CD14-positive monocyte (primary cell): Measurements from ENCODE around the gene PTPRN2. TPM values are rescaled to one million over a fixed set of nuclear protein-coding genes. Genes with fewer than 3 reads are reported as not detected.

ENCODE experiments used
- DNase-seq, 3 donors: peaks; one replicate each; pipeline ENCODE4 v3.0.0-alpha.2; 2011 to 2022
- H2AFZ ChIP-seq: 2 replicates; pipeline ENCODE4 v1.6.0; 2012; ENCODE audit warnings: mild to moderate bottlenecking, low read depth, low read length, inconsistent platforms; ENCODE audit not compliant: insufficient read depth, poor library complexity, severe bottlenecking
- H3K27ac ChIP-seq, 2 donors: 1 replicate in 1 of 2; 2 replicates in 1 of 2; pipeline ENCODE4 v1.5.1; 2012 to 2013; ENCODE audit warnings: low read length in 2 of 2, control low read depth in 1 of 2, inconsistent platforms in 1 of 2, low read depth in 1 of 2, mild to moderate bottlenecking in 1 of 2
- H3K27me3 ChIP-seq, 2 donors: one replicate each; pipeline versions ENCODE4 v1.6.0 to v1.6.1; 2011 to 2013; ENCODE audit warnings: low read length in 2 of 2; ENCODE audit not compliant: control insufficient read depth in 2 of 2, insufficient read depth in 2 of 2
- H3K36me3 ChIP-seq, 2 donors: replicated peaks in 1 of 2; 1 replicate in 1 of 2; 2 replicates in 1 of 2; pipeline versions ENCODE4 v1.5.1 to v1.6.1; 2012 to 2013; ENCODE audit warnings: low read length in 2 of 2, control low read depth in 1 of 2, inconsistent platforms in 1 of 2, mild to moderate bottlenecking in 1 of 2; ENCODE audit not compliant: insufficient read depth in 2 of 2, control insufficient read depth in 1 of 2
- H3K4me1 ChIP-seq, 2 donors: 1 replicate in 1 of 2; 2 replicates in 1 of 2; pipeline versions ENCODE4 v1.5.1 to v1.6.1; 2012 to 2013; ENCODE audit warnings: low read length in 2 of 2, control low read depth in 1 of 2, inconsistent platforms in 1 of 2, mild to moderate bottlenecking in 1 of 2, moderate library complexity in 1 of 2; ENCODE audit not compliant: insufficient read depth in 2 of 2, control insufficient read depth in 1 of 2
- H3K4me2 ChIP-seq: replicated peaks from 2 replicates; pipeline ENCODE3; 2012; ENCODE audit warnings: low read length, moderate library complexity, mild to moderate bottlenecking; ENCODE audit not compliant: poor library complexity, severe bottlenecking; ENCODE audit errors: extremely low read depth
- H3K4me3 ChIP-seq, 3 experiments: fragments of 200-600 bp in 1 of 3; sonication (generic) in 1 of 3; replicated peaks in 1 of 3; 1 replicate in 2 of 3; 2 replicates in 1 of 3; pipeline ENCODE4 v1.5.1; 2011 to 2013; ENCODE audit warnings: low read length in 3 of 3, mild to moderate bottlenecking in 3 of 3, control low read depth in 2 of 3, low read depth in 2 of 3, inconsistent platforms in 1 of 3, moderate library complexity in 1 of 3
- H3K79me2 ChIP-seq: 2 replicates; pipeline ENCODE4 v1.6.0; 2012; ENCODE audit warnings: mild to moderate bottlenecking, control low read depth, inconsistent platforms, low read length, moderate library complexity; ENCODE audit not compliant: insufficient read depth
- H3K9ac ChIP-seq: 2 replicates; pipeline ENCODE4 v1.6.0; 2017; ENCODE audit warnings: low read length, mild to moderate bottlenecking; ENCODE audit not compliant: insufficient read depth, poor library complexity, severe bottlenecking
- H3K9me3 ChIP-seq, 2 donors: replicated peaks in 1 of 2; 1 replicate in 1 of 2; 2 replicates in 1 of 2; pipeline versions ENCODE4 v1.5.1 to v1.6.1; 2012 to 2013; ENCODE audit warnings: low read length in 2 of 2, control low read depth in 1 of 2; ENCODE audit not compliant: control insufficient read depth in 1 of 2, insufficient read depth in 1 of 2
- H4K20me1 ChIP-seq: 2 replicates; pipeline ENCODE4 v1.6.0; 2012; ENCODE audit warnings: mild to moderate bottlenecking, low read length, control low read depth, moderate library complexity; ENCODE audit not compliant: insufficient read depth
- H3K27ac Mint-ChIP-seq, 7 donors: one replicate each; pipeline ENCODE4 v1.8.0; 2020; ENCODE audit warnings: mild to moderate bottlenecking in 7 of 7, mixed read lengths in 7 of 7, moderate library complexity in 6 of 7, inconsistent platforms in 2 of 7
- H3K27me3 Mint-ChIP-seq, 3 donors: one replicate each; pipeline ENCODE4 v1.8.0; 2021 to 2022; ENCODE audit warnings: low read depth in 3 of 3, mild to moderate bottlenecking in 3 of 3, mixed read lengths in 3 of 3, moderate library complexity in 3 of 3, inconsistent platforms in 1 of 3
- H3K36me3 Mint-ChIP-seq, 2 donors: one replicate each; pipeline ENCODE4 v1.8.0; 2020; ENCODE audit warnings: mixed read lengths in 2 of 2, inconsistent platforms in 1 of 2, mild to moderate bottlenecking in 1 of 2
- H3K4me1 Mint-ChIP-seq: one replicate; pipeline ENCODE4 v1.8.0; 2020; ENCODE audit warnings: mild to moderate bottlenecking, mixed read lengths
- H3K4me3 Mint-ChIP-seq, 2 donors: one replicate each; pipeline ENCODE4 v1.8.0; 2020; ENCODE audit warnings: mild to moderate bottlenecking in 2 of 2, mixed read lengths in 2 of 2, moderate library complexity in 1 of 2
- H3K9me3 Mint-ChIP-seq, 7 donors: one replicate each; pipeline ENCODE4 v1.8.0; 2020 to 2022; ENCODE audit warnings: mixed read lengths in 7 of 7, mild to moderate bottlenecking in 6 of 7, moderate library complexity in 6 of 7, inconsistent platforms in 2 of 7
- CTCF ChIP-seq: fragments of 200-600 bp; IDR thresholded peaks from one replicate; pipeline ENCODE4 v1.8.0; 2022; ENCODE audit warnings: antibody characterized with exemption, mild to moderate bottlenecking
- WGBS: methylation state at CpG from one replicate; pipeline ENCODE4 v1.1.5; 2013; ENCODE audit warnings: missing lambda C conversion rate; ENCODE audit not compliant: insufficient coverage; 5-methylcytosine and 5-hydroxymethylcytosine counted together
- intact Hi-C, 2 donors: fragments of 100-400 bp; cut with micrococcal nuclease; formaldehyde crosslinking; loops; one replicate each; pipeline versions ENCODE4 v1.15.0 to v1.15.1; 2023
- polyA plus RNA-seq, 3 donors: library from polyadenylated mRNA; depleted of rRNA in 1 of 3; unstranded in 2 of 3; stranded (reverse) in 1 of 3; fragments of 300-500 nt in 2 of 3; fragments of >200 nt in 1 of 3; fragmentation: Illumina TruSeq in 2 of 3; gene quantifications; 1 replicate in 2 of 3; 2 replicates in 1 of 3; pipeline ENCODE4 v1.2.3, GENCODE V29; 2012 to 2021

Gene PTPRN2
- polyA plus RNA-seq, 3 donors, result 0.25 to 1.4 (median 0.97) TPM

- no peak overlapping the region for H3K27ac Mint-ChIP-seq
- Histone ChIP-seq H3K4me1 (no peaks in the 10 kb centered on the region), H3K36me3 (no peaks in the 10 kb centered on the region), H3K4me3 (no peak overlapping the region), H3K9ac (no peak overlapping the region), H3K27me3 (no peaks in the 10 kb centered on the region), H4K20me1 (no peaks in the 10 kb centered on the region), H3K4me2 (no peak overlapping the region), H3K27ac (no peak overlapping the region), H3K79me2 (no peaks in the 10 kb centered on the region), H3K9me3 (no peaks in the 10 kb centered on the region), H2AFZ (no peak overlapping the region)
- H3K27me3 Mint-ChIP-seq, result peaks cover 0 to 2% (median 1%) of the 10 kb centered on the region in 3 donors
- no peaks in the 10 kb centered on the region for H3K36me3 Mint-ChIP-seq
- TF ChIP-seq CTCF, result no peak
- WGBS, result 82% methylated on average over 3 of the region's 3 CpGs
- no peaks in the 10 kb centered on the region for H3K4me1 Mint-ChIP-seq
- no peak overlapping the region for H3K4me3 Mint-ChIP-seq
- DNase-seq, result no peak
- intact Hi-C loops, result no loop called here
- H3K9me3 Mint-ChIP-seq, result peaks cover 0 to 6% (median 2%) of the 10 kb centered on the region in 7 donors
These were observed 220.0 kb downstream of the PTPRN2 start for GRCh38 chr7:158367634-158367982.

GRCh38 chr7:158366916-158367633, 220.5 kb downstream of the PTPRN2 start:
- H3K9me3 Mint-ChIP-seq, result peaks cover 0 to 6% (median 2%) of the 10 kb centered on the region in 7 donors
- intact Hi-C loops, result no loop called here
- H3K4me1 ChIP-seq, result no peaks in the 10 kb centered on the region
- H3K4me2 ChIP-seq, result no peak overlapping the region
- H3K36me3 ChIP-seq, result no peaks in the 10 kb centered on the region
- no peaks in the 10 kb centered on the region for H3K9me3 ChIP-seq
- H3K36me3 Mint-ChIP-seq, result no peaks in the 10 kb centered on the region
- no peak overlapping the region for H3K9ac ChIP-seq
- H2AFZ ChIP-seq, result no peak overlapping the region
- no peaks in the 10 kb centered on the region for H3K79me2 ChIP-seq
- H3K4me1 Mint-ChIP-seq, result no peaks in the 10 kb centered on the region
- H3K4me3 ChIP-seq, result no peak overlapping the region
- no peaks in the 10 kb centered on the region for H4K20me1 ChIP-seq
- H3K27me3 ChIP-seq, result no peaks in the 10 kb centered on the region
- no peak overlapping the region for H3K4me3 Mint-ChIP-seq
- no peak overlapping the region for H3K27ac ChIP-seq
- no peak for TF ChIP-seq CTCF
- no peak for DNase-seq
- peaks cover 0 to 2% (median 1%) of the 10 kb centered on the region in 3 donors for H3K27me3 Mint-ChIP-seq
- no peak overlapping the region for H3K27ac Mint-ChIP-seq
- 89% methylated on average over 18 of the region's 19 CpGs for WGBS
